Activated naive CD4-positive, alpha-beta T cell treated with Interleukin-2 at 50 U/mL for 16 hours (primary cell): ENCODE data around the gene KDM1B.

Experiments used
- DNase-seq: peaks from one replicate; pipeline ENCODE4 v3.0.0-alpha.2; 2020

KDM1B gene

GRCh38 chr6:18265787-18266522 is 110.7 kb downstream of the KDM1B start:
- DNase-seq: no peak

- DNase-seq: no peak
These were observed 111.3 kb downstream of the KDM1B start for GRCh38 chr6:18266523-18266912.

DNA sequence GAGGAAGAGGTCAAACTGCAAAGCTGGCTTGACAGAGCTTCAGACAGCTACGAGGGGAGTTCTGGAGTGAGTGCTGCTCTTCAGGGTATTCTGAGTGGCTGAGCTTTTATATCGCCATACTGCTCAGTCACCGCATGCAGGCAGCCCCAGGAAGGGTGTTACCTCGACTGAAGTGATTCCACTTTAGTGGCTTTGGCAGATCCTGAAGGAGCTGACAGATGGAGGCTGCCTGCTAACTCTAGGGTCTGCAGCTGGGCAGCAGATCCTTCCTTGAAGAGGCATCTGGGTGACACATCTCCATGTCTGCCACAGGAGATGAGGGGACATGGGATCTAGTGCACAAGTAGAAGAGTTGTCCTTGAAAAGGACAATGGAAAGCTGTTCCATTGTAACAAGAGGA is 112.8 kb downstream of the KDM1B start:
- DNase-seq: no peak

DNA sequence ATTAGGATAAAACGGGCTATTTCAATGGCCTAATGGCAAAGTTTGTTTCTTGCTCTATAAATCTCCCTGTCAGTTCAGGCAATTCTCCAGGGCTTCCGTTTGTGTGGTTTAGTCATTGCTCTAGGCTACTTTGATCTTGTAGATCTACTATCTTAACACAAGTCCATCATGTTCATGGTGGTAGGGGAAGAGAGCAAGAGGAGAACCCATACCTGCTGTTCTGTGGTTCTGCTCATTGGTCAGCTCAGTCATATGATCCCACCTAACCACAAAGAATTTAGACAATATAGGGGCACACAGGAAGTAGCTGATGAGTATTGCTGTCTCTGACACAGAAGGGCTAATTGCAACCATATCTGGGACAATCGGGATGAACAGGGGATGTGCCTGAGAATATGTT is 114.0 kb downstream of the KDM1B start:
- DNase-seq: no peak

DNA sequence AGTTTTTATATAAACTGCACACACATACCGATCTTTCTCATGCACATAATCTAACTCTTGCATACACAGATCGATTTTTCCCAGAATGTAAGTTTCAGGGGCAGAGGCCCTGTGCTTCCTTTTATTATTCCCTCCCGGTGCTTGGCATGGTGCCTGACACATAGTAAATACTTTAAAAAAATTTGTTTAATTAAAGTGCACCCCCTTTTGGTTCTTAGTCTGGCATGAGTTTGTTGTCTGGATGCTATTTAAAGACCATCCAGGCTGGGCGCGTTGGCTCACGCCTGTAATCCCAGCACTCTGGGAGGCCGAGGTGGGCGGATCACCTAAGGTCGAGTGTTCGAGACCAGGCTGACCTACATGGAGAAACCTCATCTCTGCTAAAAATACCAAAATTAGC is 114.5 kb downstream of the KDM1B start:
- DNase-seq: no peak

GRCh38 chr6:18270216-18270615 is 115.0 kb downstream of the KDM1B start:
- no peak for DNase-seq
